Upper lobe of right lung (tissue), 1 donor: ENCODE results near the gene GLP2R. TPM values are rescaled to one million over a fixed set of nuclear protein-coding genes. Genes with fewer than 3 reads are reported as not detected.

Experiments
- ATAC-seq: fragments of 200-7000 bp; cut with Tn5 transposase; one replicate; pipeline ENCODE4 v1.9.1; 2020; ENCODE audit warnings: mild to moderate bottlenecking, moderate library complexity
- DNase-seq: peaks from one replicate; pipeline ENCODE4 v3.0.0-alpha.2; 2020
- H3K27ac ChIP-seq: fragments of 200-600 bp; one replicate; pipeline ENCODE4 v1.8.0; 2022
- H3K27me3 ChIP-seq: fragments of 200-600 bp; one replicate; pipeline ENCODE4 v1.8.0; 2022; ENCODE audit warnings: mild to moderate bottlenecking
- H3K36me3 ChIP-seq: fragments of 200-600 bp; one replicate; pipeline ENCODE4 v1.8.0; 2022
- H3K4me1 ChIP-seq: fragments of 200-600 bp; one replicate; pipeline ENCODE4 v1.8.0; 2022
- H3K4me3 ChIP-seq: fragments of 200-600 bp; one replicate; pipeline ENCODE4 v1.8.0; 2022; ENCODE audit warnings: mild to moderate bottlenecking
- H3K9me3 ChIP-seq: fragments of 200-600 bp; one replicate; pipeline ENCODE4 v1.8.0; 2022
- CTCF ChIP-seq: fragments of 200-600 bp; IDR thresholded peaks from one replicate; pipeline ENCODE4 v1.8.0; 2022; ENCODE audit warnings: antibody characterized with exemption
- intact Hi-C: fragments of 100-400 bp; cut with DNase I; formaldehyde crosslinking; loops from one replicate; pipeline ENCODE4 v1.11.0; 2022
- total RNA-seq: library from RNA; stranded (reverse); fragmentation: NEBNext Ultra II Directional; extraction: Animal tissue kit (Norgen Biotek cat#: 25700); gene quantifications from one replicate; pipeline ENCODE4 v1.2.1, GENCODE V29; 2021
- donor health status: DM: no; HTN: yes; CAD: no; lungs with severe emphysema.

Gene GLP2R
- total RNA-seq, 1 donor from 2014 or later = 1.8 TPM

- peaks cover 3% of the 10 kb centered on the region for H3K4me1 ChIP-seq
- intact Hi-C loops = no loop called here
- H3K9me3 ChIP-seq = no peaks in the 10 kb centered on the region
- H3K36me3 ChIP-seq = no peaks in the 10 kb centered on the region
- no peaks in the 10 kb centered on the region for H3K27me3 ChIP-seq
- H3K27ac ChIP-seq = no peak overlapping the region
- DNase-seq (no peak), ATAC-seq (no peak)
- TF ChIP-seq CTCF = no peak
- H3K4me3 ChIP-seq = no peak overlapping the region
These were observed 8.2 kb downstream of the GLP2R start for GRCh38 chr17:9833922-9834321.

GRCh38 chr17:9837551-9838471 lies 12.1 kb downstream of the GLP2R start:
- no peak for DNase-seq
- H3K27ac ChIP-seq = no peak overlapping the region

GRCh38 chr17:9839433-9839832 lies 13.7 kb downstream of the GLP2R start:
- no peak for ATAC-seq
- TF ChIP-seq CTCF = no peak
- DNase-seq = no peak
- Histone ChIP-seq H3K36me3 (no peaks in the 10 kb centered on the region), H3K4me1 (peaks cover 11% of the 10 kb centered on the region), H3K4me3 (no peak overlapping the region), H3K27me3 (no peaks in the 10 kb centered on the region), H3K27ac (no peak overlapping the region), H3K9me3 (no peaks in the 10 kb centered on the region)
- intact Hi-C loops = no loop called here

More at GRCh38 chr17:9837551-9838471, 12.1 kb downstream of the GLP2R start:
- no peak for TF ChIP-seq CTCF
- peak; percentile 38 for ATAC-seq
- Histone ChIP-seq H3K4me3 (no peak overlapping the region), H3K27me3 (no peaks in the 10 kb centered on the region), H3K4me1 (peaks cover 11% of the 10 kb centered on the region), H3K36me3 (no peaks in the 10 kb centered on the region), H3K9me3 (no peaks in the 10 kb centered on the region)
- intact Hi-C loops = no loop called here

GRCh38 chr17:9842057-9842758 lies 16.5 kb downstream of the GLP2R start:
- Histone ChIP-seq H3K36me3 (no peaks in the 10 kb centered on the region), H3K9me3 (no peaks in the 10 kb centered on the region), H3K4me3 (no peak overlapping the region), H3K27ac (peak overlapping the region; percentile 42), H3K27me3 (no peaks in the 10 kb centered on the region), H3K4me1 (peaks cover 11% of the 10 kb centered on the region)
- no peak for DNase-seq
- ATAC-seq = peak; percentile 20
- TF ChIP-seq CTCF = no peak
- intact Hi-C loops = no loop called here

- Histone ChIP-seq H3K27ac (no peak overlapping the region), H3K4me3 (no peak overlapping the region), H3K9me3 (no peaks in the 10 kb centered on the region), H3K27me3 (no peaks in the 10 kb centered on the region), H3K4me1 (peaks cover 9% of the 10 kb centered on the region), H3K36me3 (no peaks in the 10 kb centered on the region)
- no peak for TF ChIP-seq CTCF
- DNase-seq (no peak), ATAC-seq (no peak)
- intact Hi-C loops = no loop called here
These were observed 17.7 kb downstream of the GLP2R start for GRCh38 chr17:9843152-9844010.
